HCT116 (cell line): Measurements from ENCODE around the gene BDH2. TPM values are rescaled to one million over a fixed set of nuclear protein-coding genes. Genes with fewer than 3 reads are reported as not detected.

ENCODE experiments used
- ATAC-seq: fragments of 200-7000 bp; cut with Tn5 transposase; 2 replicates; pipeline ENCODE4 v1.9.1; 2020; ENCODE audit warnings: mild to moderate bottlenecking, moderate library complexity
- BruUV-seq: library from RNA; stranded (reverse); fragments of 400-500 nt; replicated peaks from 2 replicates; lab custom pipeline; 2021; lab: Mats Ljungman, UMichigan
- CTCF ChIA-PET: fragments of 300-600 bp; sonication (Branson Sonifier 250); formaldehyde crosslinking; loops from one replicate; lab custom pipeline; 2021; ENCODE audit warnings: antibody characterized with exemption; lab: Charles Lee
- POLR2A ChIA-PET: fragments of 300-600, 350-600 bp; sonication (Branson Sonifier 250); formaldehyde crosslinking; loops from one replicate; lab custom pipeline; 2021; ENCODE audit warnings: antibody characterized with exemption; lab: Charles Lee
- RAD21 ChIA-PET, 2 experiments: fragments of 300-600 bp; sonication (Branson Sonifier 250); formaldehyde crosslinking; loops; one replicate each; lab custom pipeline; 2023; ENCODE audit warnings: low total read pairs in 2 of 2; ENCODE audit not compliant: uncharacterized antibody in 2 of 2, unreplicated experiment in 2 of 2, low non-redundant PET in 1 of 2; lab: Charles Lee
- DNase-seq: peaks from one replicate; pipeline ENCODE4 v3.0.0-alpha.2; 2010; ENCODE audit warnings: low read depth, low spot score
- H2AFZ ChIP-seq: fragments of 200-600 bp; shearing (Covaris generic), sonication (generic); 2 replicates; pipeline ENCODE4 v1.6.1; 2017; ENCODE audit warnings: low read depth, mixed run types, mixed read lengths, antibody characterized with exemption, low read length; ENCODE audit not compliant: poor library complexity, severe bottlenecking
- H3K27ac ChIP-seq: 2 replicates; pipeline ENCODE4 v1.5.1; 2012; ENCODE audit warnings: low read depth, low read length
- H3K27me3 ChIP-seq: fragments of 200-600 bp; sonication (generic); 2 replicates; pipeline ENCODE4 v1.6.1; 2016; ENCODE audit warnings: mixed run types, low read length, mixed read lengths; ENCODE audit not compliant: insufficient read depth
- H3K36me3 ChIP-seq, 2 experiments: fragments of 200-500 bp in 1 of 2; fragments of 200-600 bp in 1 of 2; sonication (Bioruptor generic) in 1 of 2; sonication (generic) in 1 of 2; 2 replicates each; pipeline versions ENCODE4 v1.5.1 to v1.6.1; 2014 to 2016; ENCODE audit warnings: low read length in 2 of 2, inconsistent platforms in 1 of 2, mixed read lengths in 1 of 2, mixed run types in 1 of 2; ENCODE audit not compliant: insufficient read depth in 2 of 2, control insufficient read depth in 1 of 2
- H3K4me1 ChIP-seq, 2 experiments: fragments of 200-600 bp in 1 of 2; sonication (generic) in 1 of 2; 2 replicates each; pipeline versions ENCODE4 v1.5.1 to v1.6.1; 2012 to 2017; ENCODE audit warnings: low read length in 2 of 2, inconsistent platforms in 1 of 2, mild to moderate bottlenecking in 1 of 2, mixed read lengths in 1 of 2, mixed run types in 1 of 2, moderate library complexity in 1 of 2; ENCODE audit not compliant: insufficient read depth in 2 of 2, control insufficient read depth in 1 of 2
- H3K4me2 ChIP-seq: fragments of 200-600 bp; sonication (generic); 2 replicates; pipeline ENCODE4 v1.6.1; 2017; ENCODE audit warnings: mixed run types, low read length, mixed read lengths
- H3K4me3 ChIP-seq, 2 experiments: fragments of 200-600 bp in 1 of 2; sonication (generic) in 1 of 2; replicated peaks in 1 of 2; 2 replicates each; pipeline ENCODE4 v1.5.1; 2011 to 2016; ENCODE audit warnings: low read length in 2 of 2, control low read depth in 1 of 2, low read depth in 1 of 2, mild to moderate bottlenecking in 1 of 2, mixed read lengths in 1 of 2, mixed run types in 1 of 2
- H3K79me2 ChIP-seq: fragments of 200-600 bp; sonication (generic); 2 replicates; pipeline ENCODE4 v1.6.1; 2017; ENCODE audit warnings: mild to moderate bottlenecking, mixed run types, low read length, moderate library complexity, mixed read lengths; ENCODE audit not compliant: insufficient read depth
- H3K9ac ChIP-seq: fragments of 200-600 bp; sonication (generic); 2 replicates; pipeline ENCODE4 v1.6.1; 2016; ENCODE audit warnings: low read length, mixed read lengths
- H3K9me2 ChIP-seq: fragments of 200-600 bp; sonication (generic), shearing (Covaris generic); 2 replicates; pipeline ENCODE4 v1.6.1; 2017; ENCODE audit warnings: mixed run types, mild to moderate bottlenecking, moderate library complexity; ENCODE audit not compliant: insufficient read depth
- H3K9me3 ChIP-seq, 2 experiments: fragments of 200-500 bp in 1 of 2; fragments of 200-600 bp in 1 of 2; sonication (Bioruptor generic) in 1 of 2; sonication (generic) in 1 of 2; 2 replicates each; pipeline ENCODE4 v1.6.1; 2014 to 2017; ENCODE audit warnings: low read length in 2 of 2, mixed read lengths in 2 of 2, inconsistent platforms in 1 of 2, low read depth in 1 of 2, mild to moderate bottlenecking in 1 of 2, mixed run types in 1 of 2, moderate library complexity in 1 of 2; ENCODE audit not compliant: control insufficient read depth in 1 of 2, insufficient read depth in 1 of 2
- H4K20me1 ChIP-seq: fragments of 200-600 bp; sonication (generic), shearing (Covaris generic); 2 replicates; pipeline ENCODE4 v1.6.1; 2017; ENCODE audit warnings: mixed run types, mild to moderate bottlenecking, moderate library complexity; ENCODE audit not compliant: insufficient read depth
- ATF3 ChIP-seq: IDR thresholded peaks from 2 replicates; pipeline ENCODE4 v1.6.1; 2012
- CTCF ChIP-seq, 3 experiments: fragments of 200-600 bp in 1 of 3; sonication (generic) in 1 of 3; IDR thresholded peaks in 2 of 3; conservative IDR thresholded peaks in 1 of 3; 2 replicates each; pipeline ENCODE4 v1.5.1; 2012 to 2017; ENCODE audit warnings: low read depth in 2 of 3, low read length in 2 of 3, antibody characterized with exemption in 1 of 3, borderline replicate concordance in 1 of 3, control low read depth in 1 of 3, mild to moderate bottlenecking in 1 of 3, mixed read lengths in 1 of 3, mixed run types in 1 of 3, moderate library complexity in 1 of 3; ENCODE audit not compliant: insufficient read depth in 1 of 3
- EZH2phosphoT487 ChIP-seq: fragments of 200-600 bp; IDR thresholded peaks from 2 replicates; pipeline ENCODE4 v1.6.1; 2018; ENCODE audit warnings: antibody characterized with exemption, borderline replicate concordance
- MAX ChIP-seq: IDR thresholded peaks from 2 replicates; pipeline ENCODE4 v1.6.1; 2012
- POLR2A ChIP-seq: IDR thresholded peaks from 2 replicates; pipeline ENCODE4 v1.7.0; 2011; ENCODE audit warnings: borderline replicate concordance; ENCODE audit not compliant: insufficient read depth, insufficient read length; ENCODE audit errors: extremely low read depth
- RAD21 ChIP-seq: IDR thresholded peaks from 2 replicates; pipeline ENCODE4 v1.6.1; 2012; ENCODE audit warnings: low read depth, mild to moderate bottlenecking
- REST ChIP-seq: IDR thresholded peaks from 2 replicates; pipeline ENCODE4 v1.6.1; 2012; ENCODE audit warnings: low read depth
- TCF7L2 ChIP-seq: IDR thresholded peaks from 2 replicates; pipeline ENCODE4 v1.7.0; 2011; ENCODE audit warnings: borderline replicate concordance, inconsistent platforms; ENCODE audit not compliant: insufficient read depth, insufficient read length; ENCODE audit errors: extremely low read depth
- ZBTB33 ChIP-seq: IDR thresholded peaks from 2 replicates; pipeline ENCODE4 v1.6.1; 2011; ENCODE audit warnings: mild to moderate bottlenecking, low read length, moderate library complexity; ENCODE audit not compliant: insufficient replicate concordance; ENCODE audit errors: extremely low read depth
- ZFX ChIP-seq: fragments of 450-650 bp; IDR thresholded peaks from 2 replicates; pipeline ENCODE4 v1.6.1; 2017
- ZNF274 ChIP-seq: fragments of 200-500 bp; sonication (Bioruptor generic); IDR thresholded peaks from 2 replicates; pipeline ENCODE4 v1.6.1; 2014; ENCODE audit warnings: mild to moderate bottlenecking, low read depth, low read length, inconsistent platforms
- intact Hi-C: fragments of 100-400 bp; cut with micrococcal nuclease; formaldehyde crosslinking; loops from 2 replicates; pipeline ENCODE4 v1.10.0; 2022
- total RNA-seq: library from RNA; stranded (reverse); gene quantifications from one replicate; pipeline ENCODE4 v1.2.1, GENCODE V29; 2021; ENCODE audit not compliant: unreplicated experiment

Gene BDH2
- total RNA-seq, 1 experiment from 2014 or later: 5.0 TPM

- TF ChIP-seq REST (no peak), EZH2phosphoT487 (no peak), RAD21 (no peak), ZNF274 (no peak), MAX (no peak)
Observed at GRCh38 chr4:103095080-103095479, 4.6 kb downstream of the BDH2 start (continued).

- H3K4me3 ChIP-seq: no peak overlapping the region
- ATAC-seq: no peak
- no peaks in the 10 kb centered on the region for H3K9me3 ChIP-seq
- H4K20me1 ChIP-seq: no peaks in the 10 kb centered on the region
- H2AFZ ChIP-seq: no peak overlapping the region
- H3K79me2 ChIP-seq: no peaks in the 10 kb centered on the region
- no TSS peak for BruUV-seq
- no peak overlapping the region for H3K27ac ChIP-seq
- H3K36me3 ChIP-seq: no peaks in the 10 kb centered on the region
- POLR2A ChIA-PET: no interaction called here
- TF ChIP-seq TCF7L2 (no peak), ZNF274 (no peak), CTCF (IDR thresholded peaks at IDR 0.05 in 2 of 3, conservative IDR thresholded peaks at IDR 0.05 in 1 of 3; ENCODE audit: borderline replicate concordance in 1 of 3, insufficient read depth in 1 of 3, low read depth in 2 of 3, low read length in 2 of 3) (no peak), POLR2A (no peak), ZBTB33 (no peak), ZFX (no peak), ATF3 (no peak)
- TF ChIP-seq, all 23 proteins: peak for 0
- Histone ChIP-seq H3K27me3 (no peaks in the 10 kb centered on the region), H3K4me2 (no peak overlapping the region), H3K4me1 (no peaks in the 10 kb centered on the region), H3K9ac (no peak overlapping the region), H3K9me2 (no peaks in the 10 kb centered on the region)
- RAD21 ChIA-PET: no interaction called here
- CTCF ChIA-PET: interaction anchor here (1.7 to 2.3 kb wide), 2 partner anchors 472 to 661 kb away, joined by 14 to 22 read pairs; no protein-coding TSS in a partner anchor
- no peak for DNase-seq
- intact Hi-C loops: loop anchor here (5.0 to 10.0 kb wide), 3 partner anchors 60 to 640 kb away; partner anchors contain the start of gene UBE2D3
Observed at GRCh38 chr4:103092245-103092644, 7.4 kb downstream of the BDH2 start.
